ENCODE results near the gene URI1.

The URI1 gene

GRCh38 chr19:29923653-29924052 lies 18.4 kb upstream of the URI1 start:
- ChIA-PET POLR2A (interaction anchor here (1.9 kb wide), 1 partner anchor 18 kb away, joined by 5 read pairs; the partner anchor contains the start of gene URI1), CTCF (interaction anchor here (0.6 to 1.1 kb wide), 2 partner anchors 44 to 76 kb away, joined by 3 to 5 read pairs; no protein-coding TSS in a partner anchor)
- TF ChIP-seq LEF1 (IDR thresholded peaks at IDR 0.05; ENCODE audit: borderline replicate concordance) = no peak
- TF ChIP-seq ELF4 (IDR thresholded peaks at IDR 0.05) = no peak
- TF ChIP-seq HDGF (IDR thresholded peaks at IDR 0.05; ENCODE audit: borderline replicate concordance) = no peak
- TF ChIP-seq L3MBTL2 (conservative IDR thresholded peaks at IDR 0.05) = no peak
- no peak for DNase-seq (ENCODE audit: extremely low spot score)

- ChIA-PET CTCF (no interaction called here), POLR2A (no interaction called here)
- DNase-seq (ENCODE audit: extremely low spot score) = no peak
- TF ChIP-seq FOXA1 (IDR thresholded peaks at IDR 0.05) (no peak), ELF4 (IDR thresholded peaks at IDR 0.05) (no peak), HDGF (IDR thresholded peaks at IDR 0.05; ENCODE audit: borderline replicate concordance) (no peak), CTBP1 (IDR thresholded peaks at IDR 0.05; ENCODE audit: borderline replicate concordance) (no peak), ARNT (IDR thresholded peaks at IDR 0.05) (no peak), PKNOX1 (IDR thresholded peaks at IDR 0.05) (no peak), FOXM1 (IDR thresholded peaks at IDR 0.05; ENCODE audit: borderline replicate concordance) (no peak), NFRKB (IDR thresholded peaks at IDR 0.05) (no peak), SP1 (IDR thresholded peaks at IDR 0.05) (no peak), LEF1 (IDR thresholded peaks at IDR 0.05; ENCODE audit: borderline replicate concordance) (no peak)
Observed at GRCh38 chr19:29926031-29926430, 16.0 kb upstream of the URI1 start.

- no peak for DNase-seq (ENCODE audit: extremely low spot score)
- ChIA-PET CTCF (no interaction called here), POLR2A (no interaction called here)
- TF ChIP-seq CTBP1 (IDR thresholded peaks at IDR 0.05; ENCODE audit: borderline replicate concordance) = no peak
Observed at GRCh38 chr19:29926801-29927200, 15.2 kb upstream of the URI1 start.

- DNase-seq (ENCODE audit: extremely low spot score) = peak; percentile 53
- CTCF ChIA-PET = no interaction called here
- no peak for TF ChIP-seq L3MBTL2 (conservative IDR thresholded peaks at IDR 0.05)
- no peak for TF ChIP-seq ARNT (IDR thresholded peaks at IDR 0.05)
- no peak for TF ChIP-seq SUZ12 (IDR thresholded peaks at IDR 0.05)
- no peak for TF ChIP-seq PKNOX1 (IDR thresholded peaks at IDR 0.05)
- TF ChIP-seq FOXA1 (IDR thresholded peaks at IDR 0.05) = no peak
- no peak for TF ChIP-seq HDGF (IDR thresholded peaks at IDR 0.05; ENCODE audit: borderline replicate concordance)
- no peak for TF ChIP-seq LEF1 (IDR thresholded peaks at IDR 0.05; ENCODE audit: borderline replicate concordance)
- no peak for TF ChIP-seq NFRKB (IDR thresholded peaks at IDR 0.05)
- TF ChIP-seq SP1 (IDR thresholded peaks at IDR 0.05) = no peak
- no peak for TF ChIP-seq FOXK2 (IDR thresholded peaks at IDR 0.05)
- TF ChIP-seq ZNF384 (IDR thresholded peaks at IDR 0.05) = no peak
- no peak for TF ChIP-seq BHLHE40 (IDR thresholded peaks at IDR 0.05; ENCODE audit: borderline replicate concordance)
- no peak for TF ChIP-seq CTBP1 (IDR thresholded peaks at IDR 0.05; ENCODE audit: borderline replicate concordance)
- no peak for TF ChIP-seq ELF4 (IDR thresholded peaks at IDR 0.05)
- no peak for TF ChIP-seq FOXM1 (IDR thresholded peaks at IDR 0.05; ENCODE audit: borderline replicate concordance)
- no peak for TF ChIP-seq TARDBP (IDR thresholded peaks at IDR 0.05)
- POLR2A ChIA-PET = interaction anchor here (1.0 kb wide), 1 partner anchor 14 kb away, joined by 5 read pairs; the partner anchor contains the start of gene URI1
Observed at GRCh38 chr19:29927944-29928625, 14.0 kb upstream of the URI1 start.

GRCh38 chr19:29928831-29929230 lies 13.2 kb upstream of the URI1 start:
- no peak for TF ChIP-seq HDGF (IDR thresholded peaks at IDR 0.05; ENCODE audit: borderline replicate concordance)
- TF ChIP-seq BHLHE40 (IDR thresholded peaks at IDR 0.05; ENCODE audit: borderline replicate concordance) = no peak
- no peak for TF ChIP-seq SUZ12 (IDR thresholded peaks at IDR 0.05)
- TF ChIP-seq TARDBP (IDR thresholded peaks at IDR 0.05) = no peak
- no peak for TF ChIP-seq ELF4 (IDR thresholded peaks at IDR 0.05)
- TF ChIP-seq FOXK2 (IDR thresholded peaks at IDR 0.05) = no peak
- TF ChIP-seq PKNOX1 (IDR thresholded peaks at IDR 0.05) = no peak
- no peak for TF ChIP-seq FOXA1 (IDR thresholded peaks at IDR 0.05)
- TF ChIP-seq NFRKB (IDR thresholded peaks at IDR 0.05) = no peak
- ChIA-PET CTCF (no interaction called here), POLR2A (no interaction called here)
- DNase-seq (ENCODE audit: extremely low spot score) = no peak

- ChIA-PET POLR2A (no interaction called here), CTCF (no interaction called here)
- TF ChIP-seq SUZ12 (IDR thresholded peaks at IDR 0.05) = no peak
- TF ChIP-seq NFRKB (IDR thresholded peaks at IDR 0.05) = no peak
- no peak for TF ChIP-seq BHLHE40 (IDR thresholded peaks at IDR 0.05; ENCODE audit: borderline replicate concordance)
- TF ChIP-seq SP1 (IDR thresholded peaks at IDR 0.05) = no peak
- TF ChIP-seq PKNOX1 (IDR thresholded peaks at IDR 0.05) = no peak
- no peak for TF ChIP-seq ELF4 (IDR thresholded peaks at IDR 0.05)
- TF ChIP-seq FOXA1 (IDR thresholded peaks at IDR 0.05) = no peak
- TF ChIP-seq L3MBTL2 (conservative IDR thresholded peaks at IDR 0.05) = no peak
- TF ChIP-seq FOXM1 (IDR thresholded peaks at IDR 0.05; ENCODE audit: borderline replicate concordance) = no peak
- TF ChIP-seq CTBP1 (IDR thresholded peaks at IDR 0.05; ENCODE audit: borderline replicate concordance) = no peak
- no peak for TF ChIP-seq ZNF384 (IDR thresholded peaks at IDR 0.05)
- no peak for TF ChIP-seq ARNT (IDR thresholded peaks at IDR 0.05)
- no peak for TF ChIP-seq LEF1 (IDR thresholded peaks at IDR 0.05; ENCODE audit: borderline replicate concordance)
- TF ChIP-seq HDGF (IDR thresholded peaks at IDR 0.05; ENCODE audit: borderline replicate concordance) = no peak
- no peak for TF ChIP-seq TARDBP (IDR thresholded peaks at IDR 0.05)
- TF ChIP-seq FOXK2 (IDR thresholded peaks at IDR 0.05) = no peak
- no peak for DNase-seq (ENCODE audit: extremely low spot score)
Observed at GRCh38 chr19:29934257-29934656, 7.8 kb upstream of the URI1 start.

Measured in HEK293T (cell line).